ENCODE data around the gene DCAF12.

DNA sequence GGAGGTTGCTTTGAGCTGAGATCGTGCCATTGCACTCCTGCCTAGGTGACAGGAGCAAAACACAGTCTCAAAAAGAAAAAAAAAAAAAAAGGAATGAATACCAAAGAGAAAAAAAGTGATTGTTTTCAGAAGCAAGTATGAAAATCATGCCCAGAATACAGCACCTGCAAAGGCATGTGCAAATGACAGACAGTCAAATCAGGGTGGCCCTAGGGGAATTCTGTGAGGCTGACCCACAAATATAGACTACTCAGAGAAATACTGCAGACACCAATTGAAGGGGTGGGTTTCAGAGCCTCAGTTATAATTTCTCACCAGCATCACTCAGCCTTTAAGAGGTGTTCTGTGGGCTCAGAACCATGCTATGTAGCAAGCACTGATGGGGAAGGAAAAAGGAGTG is 28.6 kb downstream of the DCAF12 start:
- TF ChIP-seq, protein P1, sequence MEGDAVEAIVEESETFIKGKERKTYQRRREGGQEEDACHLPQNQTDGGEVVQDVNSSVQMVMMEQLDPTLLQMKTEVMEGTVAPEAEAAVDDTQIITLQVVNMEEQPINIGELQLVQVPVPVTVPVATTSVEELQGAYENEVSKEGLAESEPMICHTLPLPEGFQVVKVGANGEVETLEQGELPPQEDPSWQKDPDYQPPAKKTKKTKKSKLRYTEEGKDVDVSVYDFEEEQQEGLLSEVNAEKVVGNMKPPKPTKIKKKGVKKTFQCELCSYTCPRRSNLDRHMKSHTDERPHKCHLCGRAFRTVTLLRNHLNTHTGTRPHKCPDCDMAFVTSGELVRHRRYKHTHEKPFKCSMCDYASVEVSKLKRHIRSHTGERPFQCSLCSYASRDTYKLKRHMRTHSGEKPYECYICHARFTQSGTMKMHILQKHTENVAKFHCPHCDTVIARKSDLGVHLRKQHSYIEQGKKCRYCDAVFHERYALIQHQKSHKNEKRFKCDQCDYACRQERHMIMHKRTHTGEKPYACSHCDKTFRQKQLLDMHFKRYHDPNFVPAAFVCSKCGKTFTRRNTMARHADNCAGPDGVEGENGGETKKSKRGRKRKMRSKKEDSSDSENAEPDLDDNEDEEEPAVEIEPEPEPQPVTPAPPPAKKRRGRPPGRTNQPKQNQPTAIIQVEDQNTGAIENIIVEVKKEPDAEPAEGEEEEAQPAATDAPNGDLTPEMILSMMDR (IDR thresholded peaks at IDR 0.05; ENCODE audit: low read depth, low read length, poor library complexity, severe bottlenecking): no peak
- TF ChIP-seq EZH2phosphoT487 (IDR thresholded peaks at IDR 0.05; ENCODE audit: borderline replicate concordance, low read length): no peak

Data from DOHH2 (cell line).